Measurements from ENCODE around the gene UBAP2L.

DNA sequence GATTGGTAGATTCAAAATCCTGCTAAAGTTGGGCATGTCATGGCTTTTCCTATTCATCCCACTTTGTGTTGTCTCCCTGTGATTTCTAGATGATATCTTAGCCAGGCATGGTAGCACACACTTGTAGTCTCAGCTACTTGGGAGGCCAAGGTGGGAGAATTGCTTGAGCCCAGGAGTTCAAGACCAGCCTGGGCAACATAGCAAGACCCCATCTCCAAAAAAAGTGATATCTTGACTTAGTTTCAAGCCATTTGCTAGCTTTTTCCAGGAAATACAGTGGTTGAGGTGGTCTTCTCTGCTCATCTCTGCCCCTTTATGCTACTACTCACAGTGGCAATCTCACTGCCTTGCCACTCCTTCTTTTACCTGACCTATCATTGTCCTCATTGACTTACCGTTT is 39.4 kb downstream of the UBAP2L start:
- no peak for TF ChIP-seq POLR2A (IDR thresholded peaks at IDR 0.05)
- TF ChIP-seq, protein P1, sequence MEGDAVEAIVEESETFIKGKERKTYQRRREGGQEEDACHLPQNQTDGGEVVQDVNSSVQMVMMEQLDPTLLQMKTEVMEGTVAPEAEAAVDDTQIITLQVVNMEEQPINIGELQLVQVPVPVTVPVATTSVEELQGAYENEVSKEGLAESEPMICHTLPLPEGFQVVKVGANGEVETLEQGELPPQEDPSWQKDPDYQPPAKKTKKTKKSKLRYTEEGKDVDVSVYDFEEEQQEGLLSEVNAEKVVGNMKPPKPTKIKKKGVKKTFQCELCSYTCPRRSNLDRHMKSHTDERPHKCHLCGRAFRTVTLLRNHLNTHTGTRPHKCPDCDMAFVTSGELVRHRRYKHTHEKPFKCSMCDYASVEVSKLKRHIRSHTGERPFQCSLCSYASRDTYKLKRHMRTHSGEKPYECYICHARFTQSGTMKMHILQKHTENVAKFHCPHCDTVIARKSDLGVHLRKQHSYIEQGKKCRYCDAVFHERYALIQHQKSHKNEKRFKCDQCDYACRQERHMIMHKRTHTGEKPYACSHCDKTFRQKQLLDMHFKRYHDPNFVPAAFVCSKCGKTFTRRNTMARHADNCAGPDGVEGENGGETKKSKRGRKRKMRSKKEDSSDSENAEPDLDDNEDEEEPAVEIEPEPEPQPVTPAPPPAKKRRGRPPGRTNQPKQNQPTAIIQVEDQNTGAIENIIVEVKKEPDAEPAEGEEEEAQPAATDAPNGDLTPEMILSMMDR (IDR thresholded peaks at IDR 0.05), result no peak

Data from lower leg skin (tissue), 3 donors.